ENCODE data around the gene GIT1. TPM values are rescaled to one million over a fixed set of nuclear protein-coding genes. Genes with fewer than 3 reads are reported as not detected.

Gene GIT1
- total and polyA plus RNA-seq, 5 donors = 25.5 to 37.8 (median 32.0) TPM

DNA sequence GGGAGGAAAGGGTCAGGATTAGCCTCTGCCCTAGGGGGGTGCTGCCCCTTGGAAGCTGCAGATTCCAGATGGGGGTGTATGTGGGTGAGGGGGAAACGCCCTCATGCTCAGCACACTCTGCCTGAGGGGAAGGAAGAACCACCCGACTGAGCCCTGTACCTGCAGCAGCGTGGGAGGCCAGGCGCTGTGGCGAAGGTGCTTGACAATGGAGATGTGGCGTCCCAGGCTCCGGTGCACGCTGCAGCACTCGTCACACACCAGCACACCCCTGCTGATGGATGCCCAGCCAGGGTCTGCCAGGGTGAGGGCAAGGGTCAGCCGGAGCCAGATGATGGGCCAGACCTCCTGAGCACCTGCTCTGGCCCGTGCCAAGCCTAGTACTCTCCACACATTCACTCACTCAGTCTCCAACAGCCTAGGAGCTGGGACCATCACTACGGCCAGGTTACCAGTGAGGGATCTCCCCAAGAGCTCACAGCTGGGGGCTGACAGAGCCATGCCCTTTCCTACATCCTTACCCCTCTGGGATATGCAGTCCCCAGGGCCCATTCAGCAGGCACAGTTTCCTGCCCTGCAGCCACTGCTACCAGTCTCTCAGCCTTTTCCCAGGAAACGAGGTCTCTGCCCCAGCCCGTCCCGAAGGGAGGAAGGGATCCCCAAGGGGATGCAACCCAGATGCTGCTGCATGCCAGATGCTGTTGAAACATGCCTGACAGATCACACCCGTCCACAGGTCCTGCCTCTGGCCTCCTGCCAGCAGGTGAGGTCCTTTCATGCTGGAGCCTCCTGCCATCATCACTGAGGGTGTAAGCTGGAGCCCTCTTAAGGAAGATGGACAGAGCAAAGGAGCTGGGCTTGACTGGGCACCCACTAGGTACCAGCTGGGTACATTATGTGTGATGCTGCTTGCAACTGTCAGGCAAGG lies 5.9 kb downstream of the GIT1 start:
- H3K4me3 ChIP-seq (ENCODE audit: low read length) = no peak overlapping the region
- ATAC-seq (no peak), DNase-seq (peak in 2 of 3 donors; percentile 56 to 63)
- intact Hi-C loops (cut with DNase I) = no loop called here
- H3K4me1 ChIP-seq (ENCODE audit: control insufficient read depth, insufficient read depth, low read length) = peaks cover 18% of the 10 kb centered on the region
- H3K27ac ChIP-seq (ENCODE audit: low read length) = peak overlapping the region; percentile 90
- no peaks in the 10 kb centered on the region for H3K9me3 ChIP-seq (ENCODE audit: control insufficient read depth, low read length)
- no peaks in the 10 kb centered on the region for H3K27me3 ChIP-seq (ENCODE audit: control insufficient read depth, insufficient read depth)
- 81% methylated on average over 16 of the region's 16 CpGs for WGBS

DNA sequence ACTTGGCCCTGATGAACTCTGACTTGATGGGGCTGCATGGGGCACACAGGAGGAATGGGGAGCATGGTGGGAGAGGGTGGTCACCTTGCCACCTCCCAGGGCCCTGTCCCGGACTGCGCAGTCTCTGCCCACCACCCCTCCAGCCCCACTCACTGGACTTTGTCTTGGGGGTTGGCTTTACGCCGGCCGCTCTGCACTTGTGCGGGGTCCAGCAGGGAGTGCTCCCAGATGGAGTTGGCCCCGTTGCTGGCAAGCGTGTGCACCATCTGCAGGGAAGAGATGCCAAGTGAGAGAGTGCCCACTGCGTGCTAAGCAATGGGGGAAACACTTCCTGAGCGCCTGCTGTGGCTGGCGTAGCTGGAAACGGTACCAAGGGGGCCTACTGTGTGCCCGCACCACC lies 6.7 kb downstream of the GIT1 start:
- peaks cover 18% of the 10 kb centered on the region for H3K4me1 ChIP-seq (ENCODE audit: control insufficient read depth, insufficient read depth, low read length)
- intact Hi-C loops (cut with DNase I) = no loop called here
- WGBS = 88% methylated on average over 13 of the region's 13 CpGs
- ATAC-seq (no peak), DNase-seq (peak in 1 of 3 donors; percentile 65)
- H3K27ac ChIP-seq (ENCODE audit: low read length) = no peak overlapping the region
- no peak overlapping the region for H3K4me3 ChIP-seq (ENCODE audit: low read length)
- no peaks in the 10 kb centered on the region for H3K9me3 ChIP-seq (ENCODE audit: control insufficient read depth, low read length)
- H3K27me3 ChIP-seq (ENCODE audit: control insufficient read depth, insufficient read depth) = no peaks in the 10 kb centered on the region

DNA sequence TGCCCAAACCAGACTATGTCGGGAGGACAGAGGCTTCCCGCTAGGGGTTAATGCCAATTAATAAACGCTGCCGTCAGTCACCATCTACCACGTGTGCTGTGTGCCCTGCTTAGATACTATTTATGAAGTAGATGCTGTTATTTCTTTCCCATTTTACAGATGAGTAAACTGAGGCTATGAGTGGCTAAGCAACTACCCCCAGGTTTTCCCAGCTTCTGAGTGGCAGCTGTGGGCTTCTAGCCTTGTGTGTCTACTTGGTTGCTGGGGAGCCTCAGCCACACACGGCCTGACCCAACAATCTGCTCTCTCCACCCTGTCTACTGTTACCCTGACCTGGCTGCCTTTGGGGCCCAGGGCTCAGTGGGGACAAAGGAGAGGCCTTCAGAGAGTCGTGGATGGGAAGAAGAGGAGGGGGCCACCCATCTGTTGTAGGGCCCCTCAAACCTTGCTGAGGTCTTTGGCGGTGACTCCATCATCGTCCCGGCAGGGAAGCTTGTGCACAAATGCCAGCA lies 7.1 kb downstream of the GIT1 start:
- intact Hi-C loops (cut with DNase I) = no loop called here
- H3K4me1 ChIP-seq (ENCODE audit: control insufficient read depth, insufficient read depth, low read length) = peaks cover 17% of the 10 kb centered on the region
- ATAC-seq = no peak
- H3K4me3 ChIP-seq (ENCODE audit: low read length) = no peak overlapping the region
- WGBS = 78% methylated on average over 10 of the region's 10 CpGs
- H3K27me3 ChIP-seq (ENCODE audit: control insufficient read depth, insufficient read depth) = no peaks in the 10 kb centered on the region
- H3K27ac ChIP-seq (ENCODE audit: low read length) = no peak overlapping the region
- no peak for DNase-seq
- H3K9me3 ChIP-seq (ENCODE audit: control insufficient read depth, low read length) = no peaks in the 10 kb centered on the region

DNA sequence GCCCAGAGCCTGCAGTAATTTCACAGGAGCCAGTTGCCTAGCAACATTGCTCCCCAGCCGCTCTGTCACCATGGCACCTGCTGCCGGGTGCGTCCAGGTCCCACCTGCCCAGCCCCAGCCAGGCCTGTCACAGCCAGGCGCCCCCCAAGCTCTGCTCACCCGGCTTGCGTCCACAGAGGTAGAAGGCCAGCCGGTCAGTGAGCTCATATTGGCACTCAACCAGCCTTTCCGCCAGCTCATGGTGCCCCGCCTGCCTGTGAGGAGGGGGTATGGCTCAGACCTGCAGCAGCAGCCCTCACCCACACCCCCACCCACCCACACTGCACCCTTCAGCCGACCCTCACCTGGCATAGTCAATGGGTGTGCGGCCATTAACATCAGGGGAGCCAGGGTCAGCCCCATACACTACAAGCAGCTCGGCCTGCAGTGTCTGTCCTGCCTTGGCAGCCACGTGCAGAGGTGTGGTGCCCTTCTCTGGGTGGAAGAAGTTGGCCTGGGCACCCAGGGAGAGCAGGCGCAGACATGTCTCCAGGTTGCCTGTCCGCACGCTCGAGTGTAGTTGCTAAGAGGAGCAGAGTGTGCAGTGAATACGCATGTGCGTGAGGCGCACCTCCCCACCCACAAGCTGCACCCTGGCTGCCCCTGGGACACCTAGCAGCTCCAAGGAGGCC lies 7.7 kb downstream of the GIT1 start:
- no peaks in the 10 kb centered on the region for H3K9me3 ChIP-seq (ENCODE audit: control insufficient read depth, low read length)
- no peaks in the 10 kb centered on the region for H3K27me3 ChIP-seq (ENCODE audit: control insufficient read depth, insufficient read depth)
- WGBS = 89% methylated on average over 20 of the region's 20 CpGs
- no peak overlapping the region for H3K27ac ChIP-seq (ENCODE audit: low read length)
- H3K4me1 ChIP-seq (ENCODE audit: control insufficient read depth, insufficient read depth, low read length) = peaks cover 11% of the 10 kb centered on the region
- intact Hi-C loops (cut with DNase I) = no loop called here
- peak in 2 of 3 donors; percentile 53 to 58 for DNase-seq
- no peak overlapping the region for H3K4me3 ChIP-seq (ENCODE audit: low read length)
- ATAC-seq = no peak

DNA sequence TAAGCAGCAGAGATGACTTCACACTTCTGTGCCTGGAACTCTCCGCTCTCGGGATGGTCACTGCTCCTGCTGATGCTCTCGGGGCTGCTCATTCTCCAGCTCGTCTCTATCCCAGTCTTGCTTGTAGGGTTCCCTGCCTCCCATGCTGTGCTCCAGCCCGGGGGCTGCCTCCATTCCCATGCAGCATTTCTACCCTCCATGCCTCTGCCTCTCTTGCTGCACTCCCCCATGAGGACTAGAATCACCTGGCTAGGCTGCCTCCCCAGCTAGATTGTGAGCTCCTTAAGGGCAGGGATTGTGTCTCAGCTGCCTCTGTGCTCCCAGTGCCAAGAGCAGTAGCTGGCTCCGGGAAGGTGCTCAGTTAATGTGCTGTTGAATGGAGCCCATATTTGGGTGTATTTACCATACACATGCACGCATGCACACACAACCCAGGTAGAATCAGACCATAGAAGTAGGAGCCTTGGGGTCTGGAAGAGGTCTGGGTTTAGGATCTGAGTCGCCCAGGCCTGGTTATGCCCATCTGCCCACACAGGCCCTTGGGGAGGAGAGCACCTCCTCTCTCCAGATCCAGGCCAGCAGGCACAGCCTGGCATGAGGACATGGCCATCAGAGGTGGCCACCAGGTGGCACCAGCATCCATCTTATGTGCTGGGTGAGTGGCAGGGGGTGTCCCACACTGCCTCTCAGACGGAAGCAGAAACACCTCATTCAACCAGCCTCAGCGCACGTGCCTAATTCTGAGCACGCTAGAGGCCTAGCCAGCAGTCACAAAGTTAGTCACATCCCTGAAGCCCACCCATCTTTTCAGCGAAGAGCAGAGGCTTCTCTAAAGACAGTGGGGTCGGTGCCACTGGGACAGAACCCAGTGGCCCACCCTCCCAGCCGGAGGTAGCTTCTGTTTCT lies 9.3 kb downstream of the GIT1 start:
- peak; percentile 60 to 62 for ATAC-seq
- DNase-seq = peak; percentile 87 to 95 (median 93)
- 61% methylated on average over 15 of the region's 15 CpGs for WGBS
- H3K4me3 ChIP-seq (ENCODE audit: low read length) = no peak overlapping the region
- H3K4me1 ChIP-seq (ENCODE audit: control insufficient read depth, insufficient read depth, low read length) = peaks cover 7% of the 10 kb centered on the region
- no peaks in the 10 kb centered on the region for H3K9me3 ChIP-seq (ENCODE audit: control insufficient read depth, low read length)
- intact Hi-C loops (cut with DNase I) = no loop called here
- no peaks in the 10 kb centered on the region for H3K27me3 ChIP-seq (ENCODE audit: control insufficient read depth, insufficient read depth)
- no peak overlapping the region for H3K27ac ChIP-seq (ENCODE audit: low read length)

DNA sequence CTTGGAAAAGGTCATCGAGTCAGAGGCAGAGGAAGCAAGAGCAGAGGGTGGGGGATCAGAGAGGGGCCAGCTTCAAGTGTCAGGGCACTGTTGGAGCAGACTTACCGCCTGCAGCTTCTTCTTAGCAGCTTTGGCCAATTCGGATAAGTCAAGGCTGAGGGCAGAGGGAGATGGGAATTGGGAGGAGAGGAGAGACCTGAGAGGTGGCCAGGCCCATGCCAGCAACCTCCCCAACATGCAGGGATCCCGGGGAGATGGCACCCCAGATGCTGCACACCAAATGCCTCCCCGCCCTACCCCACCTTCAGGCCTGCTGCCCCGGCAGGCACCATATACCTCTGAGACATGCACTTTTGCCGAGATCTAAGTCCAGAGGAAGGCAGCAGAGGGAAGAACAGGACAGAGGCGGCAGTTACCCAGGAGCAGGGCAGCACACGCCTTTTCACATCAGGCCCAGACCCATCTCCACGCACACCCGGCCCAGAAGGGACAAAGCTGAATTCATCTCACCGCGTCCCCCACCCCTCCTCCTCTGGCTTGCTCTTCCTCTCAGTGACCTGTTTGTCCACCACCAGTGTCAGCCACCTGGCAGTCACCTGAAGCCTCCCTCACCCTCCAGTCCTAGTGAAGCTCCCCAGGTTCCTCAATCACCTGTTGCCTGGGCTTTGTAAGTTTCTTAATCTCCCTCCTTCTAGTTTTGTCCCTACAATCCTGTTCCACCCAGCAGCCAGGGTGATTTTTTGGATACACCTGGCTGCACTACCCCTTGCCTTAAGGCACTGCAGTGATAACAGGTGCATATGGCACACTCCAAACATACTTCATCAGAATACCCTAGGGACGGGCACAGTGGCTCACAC lies 10.6 kb downstream of the GIT1 start:
- Histone ChIP-seq H3K27ac (ENCODE audit: low read length) (no peak overlapping the region), H3K4me1 (ENCODE audit: control insufficient read depth, insufficient read depth, low read length) (peaks cover 2% of the 10 kb centered on the region), H3K9me3 (ENCODE audit: control insufficient read depth, low read length) (no peaks in the 10 kb centered on the region), H3K4me3 (ENCODE audit: low read length) (no peak overlapping the region), H3K27me3 (ENCODE audit: control insufficient read depth, insufficient read depth) (no peaks in the 10 kb centered on the region)
- intact Hi-C loops (cut with DNase I) = no loop called here
- 92% methylated on average over 14 of the region's 14 CpGs for WGBS
- DNase-seq (peak in 2 of 3 donors; percentile 33 to 38), ATAC-seq (no peak)

DNA sequence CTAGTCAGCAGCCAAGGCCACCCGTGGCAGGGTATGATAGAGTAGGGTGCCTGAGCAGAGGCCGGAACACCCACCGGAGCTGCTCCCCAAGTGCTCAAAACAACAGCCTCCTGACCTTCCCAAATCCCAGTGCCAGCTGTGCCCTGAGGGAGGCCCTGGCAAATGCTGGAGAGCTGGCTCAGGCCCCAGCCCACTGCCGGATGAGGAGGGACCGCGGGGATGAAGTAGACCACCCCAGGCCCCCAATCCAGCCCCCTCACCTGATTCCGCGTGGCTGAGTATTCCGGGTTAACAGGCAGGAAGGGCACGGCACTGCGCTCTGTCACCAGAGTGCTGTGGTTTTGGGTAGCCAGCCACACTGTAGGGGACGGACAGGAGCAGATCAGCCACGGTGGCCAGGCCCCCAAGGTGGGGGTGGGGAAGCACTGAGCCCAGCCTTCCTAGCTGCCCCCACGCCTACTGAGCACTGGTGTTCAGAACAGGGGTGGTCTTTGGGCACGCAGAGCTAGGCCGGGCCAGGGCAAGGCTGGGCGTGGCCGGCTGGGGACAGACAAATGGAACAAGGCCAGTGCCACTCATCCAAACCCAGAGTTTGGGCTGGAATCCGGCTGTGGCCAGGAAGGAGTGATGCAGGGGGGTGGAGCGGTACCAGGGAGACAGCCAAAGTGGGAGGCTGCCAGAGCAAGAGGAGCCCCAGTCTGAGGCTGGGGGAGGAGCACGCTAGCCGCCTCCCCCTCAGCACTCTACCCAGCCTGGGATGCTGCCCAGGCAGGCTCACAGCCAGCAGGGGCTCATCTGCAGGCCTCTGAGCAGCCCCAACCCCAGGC lies 11.8 kb downstream of the GIT1 start:
- Histone ChIP-seq H3K4me3 (ENCODE audit: low read length) (no peak overlapping the region), H3K27ac (ENCODE audit: low read length) (no peak overlapping the region), H3K27me3 (ENCODE audit: control insufficient read depth, insufficient read depth) (no peaks in the 10 kb centered on the region), H3K4me1 (ENCODE audit: control insufficient read depth, insufficient read depth, low read length) (no peaks in the 10 kb centered on the region), H3K9me3 (ENCODE audit: control insufficient read depth, low read length) (no peaks in the 10 kb centered on the region)
- intact Hi-C loops (cut with DNase I) = no loop called here
- 67% methylated on average over 22 of the region's 22 CpGs for WGBS
- peak; percentile 69 to 80 (median 78) for DNase-seq
- peak in 1 of 2 donors; percentile 9 for ATAC-seq

DNA sequence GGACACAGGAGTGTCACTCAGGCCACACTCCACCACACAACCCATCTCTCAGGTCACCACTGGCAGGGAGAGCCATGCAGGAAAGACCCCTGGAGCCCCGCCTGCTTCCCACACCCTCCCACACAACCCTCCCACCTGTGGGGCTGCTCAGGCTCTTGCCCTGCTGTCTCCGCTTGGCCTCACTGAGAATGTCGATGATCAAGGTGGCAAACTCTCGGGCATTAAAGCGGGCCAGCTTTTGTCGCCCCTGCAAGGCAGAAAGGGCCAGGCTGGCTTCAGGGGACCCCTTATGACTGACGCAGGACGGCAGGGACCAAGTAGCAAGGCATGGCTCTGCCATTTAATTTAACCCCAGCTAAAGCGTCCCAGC lies 12.5 kb downstream of the GIT1 start:
- intact Hi-C loops (cut with DNase I) = no loop called here
- ATAC-seq = no peak
- Histone ChIP-seq H3K9me3 (ENCODE audit: control insufficient read depth, low read length) (no peaks in the 10 kb centered on the region), H3K4me1 (ENCODE audit: control insufficient read depth, insufficient read depth, low read length) (peaks cover 2% of the 10 kb centered on the region), H3K4me3 (ENCODE audit: low read length) (no peak overlapping the region), H3K27ac (ENCODE audit: low read length) (no peak overlapping the region), H3K27me3 (ENCODE audit: control insufficient read depth, insufficient read depth) (no peaks in the 10 kb centered on the region)
- 95% methylated on average over 9 of the region's 9 CpGs for WGBS
- peak in 1 of 3 donors; percentile 49 for DNase-seq

DNA sequence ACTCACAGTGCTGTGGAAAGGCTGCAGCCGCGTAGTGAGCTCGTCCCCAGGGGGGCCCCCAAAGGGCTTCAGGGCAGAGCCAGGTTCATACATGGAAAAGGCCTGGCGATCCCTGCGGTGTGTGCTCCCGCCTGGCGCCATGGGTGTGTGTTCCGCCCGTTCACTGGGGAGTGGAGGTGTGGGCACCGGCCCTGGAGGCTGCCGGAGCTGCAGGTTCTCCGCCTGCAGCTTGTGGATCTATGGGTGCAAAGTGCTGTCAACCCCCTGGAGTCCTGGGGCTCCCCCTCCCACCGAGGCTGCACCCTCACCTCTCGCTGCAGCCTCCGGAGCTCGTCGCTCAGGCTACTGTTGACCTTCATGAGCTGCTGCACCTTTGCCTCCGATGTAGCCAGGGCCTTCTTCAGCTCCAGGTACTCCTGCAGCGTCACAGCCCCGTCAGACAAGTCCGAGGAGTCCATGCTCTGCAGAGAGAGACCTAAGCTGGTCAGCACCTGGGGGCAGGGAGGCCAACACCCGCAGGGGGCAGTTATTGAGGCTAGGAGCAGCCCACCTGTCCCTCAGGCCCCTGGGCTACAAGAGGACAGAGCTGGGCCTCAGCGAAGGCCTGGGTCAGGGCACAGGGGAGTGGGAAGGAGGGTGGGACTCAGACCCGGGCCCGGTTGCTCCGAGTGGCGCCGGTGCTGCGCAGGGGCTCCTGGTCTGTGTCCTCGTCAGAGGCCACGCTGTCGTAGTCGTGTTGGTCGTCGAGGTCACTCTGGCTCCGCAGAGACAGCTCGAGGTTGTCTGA lies 13.0 kb downstream of the GIT1 start:
- WGBS = 92% methylated on average over 37 of the region's 37 CpGs
- Histone ChIP-seq H3K4me3 (ENCODE audit: low read length) (no peak overlapping the region), H3K9me3 (ENCODE audit: control insufficient read depth, low read length) (no peaks in the 10 kb centered on the region), H3K27ac (ENCODE audit: low read length) (no peak overlapping the region), H3K4me1 (ENCODE audit: control insufficient read depth, insufficient read depth, low read length) (peaks cover 4% of the 10 kb centered on the region), H3K27me3 (ENCODE audit: control insufficient read depth, insufficient read depth) (no peaks in the 10 kb centered on the region)
- ATAC-seq (no peak), DNase-seq (peak in 2 of 3 donors; percentile 60 to 66)
- intact Hi-C loops (cut with DNase I) = no loop called here
